HEK293 (cell line): ENCODE measurements around the gene RSRC2.

Experiments
- CTCF ChIA-PET: fragments of 350-600 bp; formaldehyde crosslinking; extraction: SDS; loops from one replicate; lab custom pipeline; 2021; ENCODE audit warnings: antibody characterized with exemption; lab: Yijun Ruan, JAX
- POLR2A ChIA-PET: fragments of 300-600 bp; formaldehyde crosslinking; extraction: SDS; loops from one replicate; lab custom pipeline; 2020; ENCODE audit warnings: antibody characterized with exemption, inconsistent platforms; lab: Yijun Ruan, JAX
- H3K27ac ChIP-seq: fragments of 200-500 bp; sonication (Bioruptor generic); 2 replicates; pipeline ENCODE4 v1.5.1; 2014; ENCODE audit warnings: low read depth, low read length, control low read depth, inconsistent platforms; ENCODE audit errors: extremely low read depth
- H3K36me3 ChIP-seq, 2 experiments: fragments of 200-500 bp in 1 of 2; sonication (Bioruptor generic) in 1 of 2; 1 replicate in 1 of 2; 2 replicates in 1 of 2; pipeline ENCODE4 v1.5.1; 2014 to 2017; ENCODE audit warnings: inconsistent platforms in 2 of 2, low read length in 2 of 2; ENCODE audit not compliant: control insufficient read depth in 2 of 2, insufficient read depth in 1 of 2
- H3K4me1 ChIP-seq: fragments of 200-500 bp; sonication (Bioruptor generic); 2 replicates; pipeline ENCODE4 v1.5.1; 2014; ENCODE audit warnings: mild to moderate bottlenecking, low read length, inconsistent platforms; ENCODE audit not compliant: control insufficient read depth, insufficient read depth
- H3K4me3 ChIP-seq: 2 replicates; pipeline ENCODE4 v1.5.1; 2011; ENCODE audit warnings: low read depth, mild to moderate bottlenecking, control low read depth, low read length, moderate library complexity
- H3K9me3 ChIP-seq: fragments of 200-500 bp; sonication (Bioruptor generic); 2 replicates; pipeline ENCODE4 v1.5.1; 2014; ENCODE audit warnings: low read depth, low read length, inconsistent platforms; ENCODE audit not compliant: control insufficient read depth, insufficient read depth
- FEZF1 ChIP-seq: fragments of 450-650 bp; formaldehyde crosslinking; IDR thresholded peaks from 2 replicates; pipeline ENCODE4 v1.5.1; 2016; ENCODE audit warnings: missing biosample characterization, missing genetic modification characterization
- KLF8 ChIP-seq: fragments of 450-650 bp; formaldehyde crosslinking; IDR thresholded peaks from 2 replicates; pipeline ENCODE4 v1.5.1; 2016; ENCODE audit warnings: missing biosample characterization, missing genetic modification characterization
- REPIN1 ChIP-seq: fragments of 450-650 bp; formaldehyde crosslinking; IDR thresholded peaks from 2 replicates; pipeline ENCODE4 v1.5.1; 2017; ENCODE audit warnings: missing biosample characterization, missing genetic modification characterization, low read depth
- REST ChIP-seq: fragments of 450-650 bp; formaldehyde crosslinking; IDR thresholded peaks from 2 replicates; pipeline ENCODE4 v1.5.1; 2016; ENCODE audit warnings: missing biosample characterization, missing genetic modification characterization
- WT1 ChIP-seq: fragments of 450-650 bp; formaldehyde crosslinking; IDR thresholded peaks from 2 replicates; pipeline ENCODE4 v1.5.1; 2016; ENCODE audit warnings: missing biosample characterization, missing genetic modification characterization
- ZBTB49 ChIP-seq: fragments of 450-650 bp; formaldehyde crosslinking; IDR thresholded peaks from 2 replicates; pipeline ENCODE4 v1.5.1; 2016; ENCODE audit warnings: missing biosample characterization, missing genetic modification characterization, low read depth
- ZNF112 ChIP-seq: fragments of 450-650 bp; formaldehyde crosslinking; IDR thresholded peaks from 2 replicates; pipeline ENCODE4 v1.5.0; 2017; ENCODE audit warnings: missing biosample characterization, missing genetic modification characterization
- ZNF211 ChIP-seq: fragments of 450-650 bp; formaldehyde crosslinking; IDR thresholded peaks from 2 replicates; pipeline ENCODE4 v1.5.1; 2016; ENCODE audit warnings: low read depth, missing biosample characterization, missing genetic modification characterization
- ZNF221 ChIP-seq: fragments of 450-650 bp; formaldehyde crosslinking; IDR thresholded peaks from 2 replicates; pipeline ENCODE4 v1.5.1; 2017; ENCODE audit warnings: missing biosample characterization, missing genetic modification characterization, borderline replicate concordance
- ZNF324 ChIP-seq: fragments of 450-650 bp; formaldehyde crosslinking; IDR thresholded peaks from 2 replicates; pipeline ENCODE4 v1.5.1; 2016; ENCODE audit warnings: missing biosample characterization, missing genetic modification characterization
- ZNF335 ChIP-seq: fragments of 450-650 bp; formaldehyde crosslinking; conservative IDR thresholded peaks from 2 replicates; pipeline ENCODE4 v1.5.1; 2016; ENCODE audit warnings: missing biosample characterization, missing genetic modification characterization
- ZNF404 ChIP-seq: fragments of 450-650 bp; formaldehyde crosslinking; IDR thresholded peaks from 2 replicates; pipeline ENCODE4 v1.5.1; 2017; ENCODE audit warnings: missing biosample characterization, missing genetic modification characterization
- ZNF423 ChIP-seq: fragments of 450-650 bp; formaldehyde crosslinking; IDR thresholded peaks from 2 replicates; pipeline ENCODE4 v1.5.1; 2016; ENCODE audit warnings: missing biosample characterization, missing genetic modification characterization
- ZNF501 ChIP-seq: fragments of 450-650 bp; formaldehyde crosslinking; IDR thresholded peaks from 2 replicates; pipeline ENCODE4 v1.5.1; 2016; ENCODE audit warnings: missing biosample characterization, missing genetic modification characterization
- ZNF529 ChIP-seq: fragments of 450-650 bp; formaldehyde crosslinking; IDR thresholded peaks from 2 replicates; pipeline ENCODE4 v1.5.1; 2017; ENCODE audit warnings: missing genetic modification characterization, missing biosample characterization; ENCODE audit not compliant: insufficient replicate concordance
- ZNF530 ChIP-seq: fragments of 450-650 bp; formaldehyde crosslinking; IDR thresholded peaks from 2 replicates; pipeline ENCODE4 v1.5.1; 2016; ENCODE audit warnings: low read depth, missing biosample characterization, missing genetic modification characterization
- ZNF596 ChIP-seq: fragments of 450-650 bp; IDR thresholded peaks from 2 replicates; pipeline ENCODE4 v1.5.0; 2018; ENCODE audit warnings: missing biosample characterization, mild to moderate bottlenecking, missing genetic modification characterization, moderate library complexity
- ZNF777 ChIP-seq: fragments of 450-650 bp; formaldehyde crosslinking; IDR thresholded peaks from 2 replicates; pipeline ENCODE4 v1.5.1; 2017; ENCODE audit warnings: missing biosample characterization, missing genetic modification characterization, borderline replicate concordance
- ZNF791 ChIP-seq: fragments of 450-650 bp; formaldehyde crosslinking; IDR thresholded peaks from 2 replicates; pipeline ENCODE4 v1.5.1; 2016; ENCODE audit warnings: missing biosample characterization, missing genetic modification characterization
- ZSCAN23 ChIP-seq: fragments of 450-650 bp; formaldehyde crosslinking; IDR thresholded peaks from 2 replicates; pipeline ENCODE4 v1.5.1; 2016; ENCODE audit warnings: missing biosample characterization, missing genetic modification characterization
- TF ChIP-seq, protein P1 (sequence below): fragments of 450-650 bp; formaldehyde crosslinking; conservative IDR thresholded peaks from 2 replicates; pipeline ENCODE4 v1.5.1; 2016; ENCODE audit warnings: low read depth, missing biosample characterization, missing genetic modification characterization

RSRC2 gene

DNA sequence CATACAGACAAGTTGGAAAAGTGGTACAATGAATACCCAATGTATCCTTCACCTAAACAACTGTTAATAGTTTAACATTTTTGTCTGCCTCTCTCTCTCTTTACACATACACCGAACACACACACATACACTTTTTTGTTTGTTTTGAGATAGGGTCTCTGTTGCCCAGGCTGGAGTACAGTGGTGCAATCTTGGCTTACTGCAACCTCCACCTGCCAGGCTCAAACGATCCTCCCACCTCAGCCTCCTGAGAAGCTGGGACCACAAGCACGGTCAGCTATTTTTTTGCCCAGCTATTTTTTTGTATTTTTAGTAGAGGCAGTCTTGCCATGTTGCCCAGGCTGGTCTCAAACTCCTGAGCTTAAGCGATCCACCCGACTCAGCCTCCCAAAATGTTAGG is 42.8 kb downstream of the RSRC2 start (continued):
- TF ChIP-seq REST (tag by site-specific recombination) (no peak), ZBTB49 (tag by site-specific recombination) (no peak), REPIN1 (tag by site-specific recombination) (no peak), WT1 (tag by site-specific recombination) (no peak), ZNF423 (no peak), ZNF501 (tag by site-specific recombination) (no peak), ZNF530 (tag by site-specific recombination) (no peak)
- TF ChIP-seq, protein P1, sequence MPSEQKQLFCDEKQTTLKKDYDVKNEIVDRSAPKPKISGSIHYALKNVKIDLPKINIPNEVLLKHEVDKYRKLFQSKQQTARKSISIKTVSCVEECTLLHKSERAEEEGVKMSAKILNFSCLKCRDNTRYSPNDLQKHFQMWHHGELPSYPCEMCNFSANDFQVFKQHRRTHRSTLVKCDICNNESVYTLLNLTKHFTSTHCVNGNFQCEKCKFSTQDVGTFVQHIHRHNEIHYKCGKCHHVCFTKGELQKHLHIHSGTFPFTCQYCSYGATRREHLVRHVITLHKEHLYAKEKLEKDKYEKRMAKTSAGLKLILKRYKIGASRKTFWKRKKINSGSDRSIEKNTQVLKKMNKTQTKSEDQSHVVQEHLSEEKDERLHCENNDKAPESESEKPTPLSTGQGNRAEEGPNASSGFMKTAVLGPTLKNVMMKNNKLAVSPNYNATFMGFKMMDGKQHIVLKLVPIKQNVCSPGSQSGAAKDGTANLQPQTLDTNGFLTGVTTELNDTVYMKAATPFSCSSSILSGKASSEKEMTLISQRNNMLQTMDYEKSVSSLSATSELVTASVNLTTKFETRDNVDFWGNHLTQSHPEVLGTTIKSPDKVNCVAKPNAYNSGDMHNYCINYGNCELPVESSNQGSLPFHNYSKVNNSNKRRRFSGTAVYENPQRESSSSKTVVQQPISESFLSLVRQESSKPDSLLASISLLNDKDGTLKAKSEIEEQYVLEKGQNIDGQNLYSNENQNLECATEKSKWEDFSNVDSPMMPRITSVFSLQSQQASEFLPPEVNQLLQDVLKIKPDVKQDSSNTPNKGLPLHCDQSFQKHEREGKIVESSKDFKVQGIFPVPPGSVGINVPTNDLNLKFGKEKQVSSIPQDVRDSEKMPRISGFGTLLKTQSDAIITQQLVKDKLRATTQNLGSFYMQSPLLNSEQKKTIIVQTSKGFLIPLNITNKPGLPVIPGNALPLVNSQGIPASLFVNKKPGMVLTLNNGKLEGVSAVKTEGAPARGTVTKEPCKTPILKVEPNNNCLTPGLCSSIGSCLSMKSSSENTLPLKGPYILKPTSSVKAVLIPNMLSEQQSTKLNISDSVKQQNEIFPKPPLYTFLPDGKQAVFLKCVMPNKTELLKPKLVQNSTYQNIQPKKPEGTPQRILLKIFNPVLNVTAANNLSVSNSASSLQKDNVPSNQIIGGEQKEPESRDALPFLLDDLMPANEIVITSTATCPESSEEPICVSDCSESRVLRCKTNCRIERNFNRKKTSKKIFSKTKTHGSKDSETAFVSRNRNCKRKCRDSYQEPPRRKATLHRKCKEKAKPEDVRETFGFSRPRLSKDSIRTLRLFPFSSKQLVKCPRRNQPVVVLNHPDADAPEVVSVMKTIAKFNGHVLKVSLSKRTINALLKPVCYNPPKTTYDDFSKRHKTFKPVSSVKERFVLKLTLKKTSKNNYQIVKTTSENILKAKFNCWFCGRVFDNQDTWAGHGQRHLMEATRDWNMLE (tag by site-specific recombination) = no peak

DNA sequence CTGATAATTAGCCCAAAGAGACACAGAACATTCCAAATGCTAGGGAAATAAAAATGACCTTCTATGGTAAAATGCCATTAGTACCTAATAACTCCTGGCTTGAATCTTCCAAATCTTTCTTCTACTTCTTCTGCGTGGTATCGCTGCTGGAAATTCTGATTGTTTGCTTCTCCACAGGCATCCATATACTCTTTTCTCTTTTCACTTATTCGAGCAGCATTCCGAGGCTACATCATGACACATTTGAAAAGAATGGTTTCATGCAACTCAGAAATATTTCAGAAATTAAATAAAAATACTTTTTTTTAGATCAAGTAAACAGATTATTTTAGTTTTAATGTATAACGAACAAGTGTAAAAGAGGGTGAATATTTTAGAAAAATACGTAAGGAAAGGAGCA is 44.9 kb downstream of the RSRC2 start:
- POLR2A ChIA-PET = no interaction called here
- no peak for TF ChIP-seq ZNF404 (tag by site-specific recombination)
- no peak for TF ChIP-seq ZNF777
- TF ChIP-seq ZNF529 = no peak
- TF ChIP-seq ZNF335 (tag by site-specific recombination) = no peak
- no peak for TF ChIP-seq ZNF112 (tag by site-specific recombination)
- TF ChIP-seq ZSCAN23 = no peak
- TF ChIP-seq ZNF211 (tag by site-specific recombination) = no peak
- no peak for TF ChIP-seq ZNF596 (tag by site-specific recombination)
- TF ChIP-seq ZNF221 (tag by site-specific recombination) = no peak
- no peak for TF ChIP-seq FEZF1 (tag by site-specific recombination)
- TF ChIP-seq ZNF324 (tag by site-specific recombination) = no peak
- no peak for TF ChIP-seq KLF8 (tag by site-specific recombination)
- no peak for TF ChIP-seq ZNF791 (tag by site-specific recombination)
- TF ChIP-seq, all 188 proteins: peak for 0
- H3K9me3 ChIP-seq = no peaks in the 10 kb centered on the region
- H3K4me3 ChIP-seq = no peak overlapping the region
- no peak overlapping the region for H3K27ac ChIP-seq
- H3K36me3 ChIP-seq = peaks cover 65 to 87% of the 10 kb centered on the region in 2 experiments
- no peaks in the 10 kb centered on the region for H3K4me1 ChIP-seq
- CTCF ChIA-PET = interaction anchor here (0.7 to 1.5 kb wide), 2 partner anchors 17 to 82 kb away, joined by 3 to 5 read pairs; no protein-coding TSS in a partner anchor
